H1 (cell line): Measurements from ENCODE around the gene TP63. TPM values are rescaled to one million over a fixed set of nuclear protein-coding genes. Genes with fewer than 3 reads are reported as not detected.

ENCODE experiments used
- CTCF ChIA-PET: fragments of 300-600 bp; sonication (Branson Sonifier 250); formaldehyde crosslinking; loops from one replicate; lab custom pipeline; 2021; ENCODE audit not compliant: partially characterized antibody; lab: Charles Lee
- POLR2A ChIA-PET: fragments of 300-600 bp; sonication (Branson Sonifier 250); formaldehyde crosslinking; loops from one replicate; lab custom pipeline; 2021; ENCODE audit warnings: inconsistent platforms; ENCODE audit not compliant: partially characterized antibody; lab: Charles Lee
- DNase-seq, 2 experiments: peaks; one replicate each; pipeline versions ENCODE4 v3.0.0 to v3.0.0-alpha.2; 2010 to 2022; ENCODE audit warnings: low spot score in 2 of 2, low read depth in 1 of 2, mixed read lengths in 1 of 2
- FAIRE-seq: peaks from 2 replicates; lab custom pipeline; 2011; peaks lifted over from hg19 to GRCh38; lab: Jason Lieb, UNC
- H2AFZ ChIP-seq: 2 replicates; pipeline ENCODE4 v1.8.1; 2012; ENCODE audit warnings: low read length, inconsistent platforms
- H2AK5ac ChIP-seq: 2 replicates; pipeline ENCODE4 v1.6.1; 2013; ENCODE audit warnings: low read depth, low read length
- H2BK120ac ChIP-seq: replicated peaks from 2 replicates; pipeline ENCODE3; 2013; ENCODE audit warnings: low read depth, low read length, inconsistent platforms
- H2BK12ac ChIP-seq: 2 replicates; pipeline ENCODE4 v1.6.1; 2013; ENCODE audit warnings: low read depth, low read length
- H2BK15ac ChIP-seq: 2 replicates; pipeline ENCODE4 v1.6.1; 2013; ENCODE audit warnings: low read length
- H2BK20ac ChIP-seq: 2 replicates; pipeline ENCODE4 v1.6.1; 2013; ENCODE audit warnings: low read length
- H2BK5ac ChIP-seq: 2 replicates; pipeline ENCODE4 v1.6.1; 2013; ENCODE audit warnings: low read depth, low read length
- H3K14ac ChIP-seq: 2 replicates; pipeline ENCODE4 v1.6.1; 2013; ENCODE audit warnings: inconsistent platforms; ENCODE audit not compliant: insufficient read length
- H3K18ac ChIP-seq: 2 replicates; pipeline ENCODE4 v1.6.1; 2013; ENCODE audit warnings: low read length; ENCODE audit errors: extremely low read depth
- H3K23ac ChIP-seq: 2 replicates; pipeline ENCODE4 v1.6.1; 2013; ENCODE audit warnings: inconsistent platforms; ENCODE audit not compliant: insufficient read length
- H3K23me2 ChIP-seq: 2 replicates; pipeline ENCODE4 v1.6.1; 2013; ENCODE audit warnings: low read depth, low read length
- H3K27ac ChIP-seq: 2 replicates; pipeline ENCODE4 v1.6.1; 2011; ENCODE audit warnings: low read depth, low read length, inconsistent platforms
- H3K27me3 ChIP-seq, 4 experiments: replicated peaks in 1 of 4; 1 replicate in 1 of 4; 2 replicates in 3 of 4; pipeline versions ENCODE4 v1.6.1 to v1.8.1; 2011 to 2013; ENCODE audit warnings: low read length in 3 of 4, mild to moderate bottlenecking in 3 of 4, inconsistent platforms in 2 of 4, mixed read lengths in 2 of 4, moderate library complexity in 1 of 4; ENCODE audit not compliant: control insufficient read depth in 3 of 4, insufficient read depth in 3 of 4; ENCODE audit errors: extremely low read depth in 1 of 4
- H3K36me3 ChIP-seq, 4 experiments: 2 replicates each; pipeline versions ENCODE4 v1.6.1 to v1.8.1; 2011 to 2013; ENCODE audit warnings: mild to moderate bottlenecking in 4 of 4, low read length in 3 of 4, moderate library complexity in 2 of 4, control low read depth in 1 of 4, inconsistent platforms in 1 of 4; ENCODE audit not compliant: insufficient read depth in 4 of 4, control insufficient read depth in 2 of 4
- H3K4ac ChIP-seq: replicated peaks from 2 replicates; pipeline ENCODE3; 2013; ENCODE audit warnings: low read length, low read depth, mixed read lengths, inconsistent platforms; ENCODE audit not compliant: insufficient read length
- H3K4me1 ChIP-seq, 4 experiments: replicated peaks in 1 of 4; 1 replicate in 1 of 4; 2 replicates in 3 of 4; pipeline versions ENCODE4 v1.6.1 to v1.8.1; 2011 to 2013; ENCODE audit warnings: low read length in 3 of 4, inconsistent platforms in 2 of 4, mixed read lengths in 1 of 4; ENCODE audit not compliant: insufficient read depth in 4 of 4, control insufficient read depth in 3 of 4
- H3K4me2 ChIP-seq, 2 experiments: 2 replicates each; pipeline versions ENCODE4 v1.6.1 to v1.8.1; 2011 to 2013; ENCODE audit warnings: low read depth in 2 of 2, low read length in 2 of 2, control low read depth in 1 of 2, inconsistent platforms in 1 of 2, mild to moderate bottlenecking in 1 of 2; ENCODE audit not compliant: insufficient read depth in 1 of 2
- H3K4me3 ChIP-seq, 4 experiments: fragments of 200-600, 300-600 bp in 1 of 4; sonication (generic), shearing (Covaris generic), sonication (Bioruptor Twin) in 1 of 4; 2 replicates each; pipeline versions ENCODE4 v1.5.1 to v1.8.1; 2011 to 2016; ENCODE audit warnings: low read length in 4 of 4, low read depth in 3 of 4, control low read depth in 2 of 4, inconsistent platforms in 2 of 4, mild to moderate bottlenecking in 2 of 4, mixed read lengths in 1 of 4, moderate library complexity in 1 of 4; ENCODE audit not compliant: insufficient read depth in 2 of 4; ENCODE audit errors: extremely low read depth in 1 of 4
- H3K56ac ChIP-seq: replicated peaks from 2 replicates; pipeline ENCODE3; 2013; ENCODE audit warnings: low read depth, mild to moderate bottlenecking, mixed read lengths, low read length, inconsistent platforms; ENCODE audit not compliant: insufficient read length
- H3K79me1 ChIP-seq: 2 replicates; pipeline ENCODE4 v1.6.1; 2013; ENCODE audit warnings: low read depth, low read length, control low read depth
- H3K79me2 ChIP-seq, 2 experiments: 2 replicates each; pipeline versions ENCODE4 v1.6.1 to v1.8.1; 2012 to 2013; ENCODE audit warnings: low read length in 2 of 2, mild to moderate bottlenecking in 2 of 2, inconsistent platforms in 1 of 2; ENCODE audit not compliant: insufficient read depth in 2 of 2, control insufficient read depth in 1 of 2
- H3K9ac ChIP-seq, 4 experiments: replicated peaks in 1 of 4; 1 replicate in 1 of 4; 2 replicates in 3 of 4; pipeline versions ENCODE4 v1.6.1 to v1.8.1; 2011 to 2013; ENCODE audit warnings: low read depth in 3 of 4, low read length in 3 of 4, control low read depth in 2 of 4, mild to moderate bottlenecking in 2 of 4, moderate library complexity in 2 of 4, inconsistent platforms in 1 of 4; ENCODE audit errors: extremely low read depth in 1 of 4
- H3K9me3 ChIP-seq, 2 experiments: 2 replicates each; pipeline versions ENCODE4 v1.6.1 to v1.8.1; 2012 to 2013; ENCODE audit warnings: mild to moderate bottlenecking in 2 of 2, moderate library complexity in 2 of 2, control low read depth in 1 of 2, inconsistent platforms in 1 of 2, low read depth in 1 of 2, low read length in 1 of 2, mixed read lengths in 1 of 2; ENCODE audit not compliant: insufficient read depth in 2 of 2
- H4K20me1 ChIP-seq, 2 experiments: replicated peaks in 1 of 2; 2 replicates each; pipeline versions ENCODE3 to v1.8.1; 2011 to 2013; ENCODE audit warnings: inconsistent platforms in 2 of 2, low read length in 2 of 2, mild to moderate bottlenecking in 1 of 2; ENCODE audit not compliant: insufficient read depth in 2 of 2, control insufficient read depth in 1 of 2
- H4K5ac ChIP-seq: 2 replicates; pipeline ENCODE4 v1.6.1; 2013; ENCODE audit warnings: low read length, low read depth, mixed read lengths, inconsistent platforms; ENCODE audit not compliant: insufficient read length
- H4K8ac ChIP-seq: 2 replicates; pipeline ENCODE4 v1.8.0; 2013; ENCODE audit warnings: mild to moderate bottlenecking, moderate library complexity, low read length, inconsistent platforms; ENCODE audit not compliant: insufficient read depth; ENCODE audit errors: extremely low read depth
- H4K91ac ChIP-seq: replicated peaks from 2 replicates; pipeline ENCODE3; 2013; ENCODE audit warnings: low read length, mixed read lengths, inconsistent platforms; ENCODE audit not compliant: insufficient read length
- BACH1 ChIP-seq: IDR thresholded peaks from 2 replicates; pipeline ENCODE4 v1.6.1; 2012; ENCODE audit warnings: low read length, improper control_type of control experiment
- BRCA1 ChIP-seq: IDR thresholded peaks from 2 replicates; pipeline ENCODE4 v1.6.1; 2012; ENCODE audit warnings: low read depth, low read length, improper control_type of control experiment
- CBX5 ChIP-seq: fragments of 300-800, 300-1000 bp; sonication (generic); IDR thresholded peaks from 2 replicates; pipeline ENCODE4 v1.7.1; 2016; ENCODE audit warnings: antibody characterized with exemption, low read length, low read depth
- CEBPB ChIP-seq: IDR thresholded peaks from 2 replicates; pipeline ENCODE4 v1.6.1; 2012; ENCODE audit warnings: low read depth, low read length
- E2F6 ChIP-seq: IDR thresholded peaks from 2 replicates; pipeline ENCODE4 v1.6.1; 2012; ENCODE audit warnings: inconsistent platforms
- EZH2 ChIP-seq: fragments of 200-600 bp; sonication (generic); IDR thresholded peaks from 2 replicates; pipeline ENCODE4 v1.7.1; 2012; ENCODE audit warnings: low read depth, mild to moderate bottlenecking, moderate library complexity, low read length, inconsistent platforms; ENCODE audit not compliant: severe bottlenecking
- HDAC6 ChIP-seq: IDR thresholded peaks from one replicate; pipeline ENCODE4 v1.7.1; 2012; ENCODE audit warnings: low read depth, mild to moderate bottlenecking, inconsistent platforms, low read length, moderate library complexity
- JUN ChIP-seq: IDR thresholded peaks from 2 replicates; pipeline ENCODE4 v1.6.1; 2011; ENCODE audit warnings: low read depth, mild to moderate bottlenecking, improper control_type of control experiment, low read length
- NANOG ChIP-seq: IDR thresholded peaks from 2 replicates; pipeline ENCODE4 v1.6.1; 2011; ENCODE audit warnings: low read length, low read depth, mild to moderate bottlenecking, inconsistent platforms; ENCODE audit not compliant: insufficient read depth, poor library complexity, severe bottlenecking
- NRF1 ChIP-seq: IDR thresholded peaks from 2 replicates; pipeline ENCODE4 v1.6.1; 2011; ENCODE audit warnings: mild to moderate bottlenecking, low read depth, low read length, improper control_type of control experiment
- RAD21 ChIP-seq, 2 experiments: IDR thresholded peaks in 1 of 2; conservative IDR thresholded peaks in 1 of 2; 2 replicates each; pipeline ENCODE4 v1.6.1; 2011; ENCODE audit warnings: low read depth in 2 of 2, low read length in 2 of 2, improper control_type of control experiment in 1 of 2, inconsistent platforms in 1 of 2, mild to moderate bottlenecking in 1 of 2, moderate library complexity in 1 of 2
- SIN3A ChIP-seq, 2 experiments: IDR thresholded peaks in 1 of 2; conservative IDR thresholded peaks in 1 of 2; 2 replicates each; pipeline ENCODE4 v1.6.1; 2011 to 2012; ENCODE audit warnings: low read length in 2 of 2, improper control_type of control experiment in 1 of 2, low read depth in 1 of 2, mild to moderate bottlenecking in 1 of 2
- SP4 ChIP-seq: IDR thresholded peaks from 2 replicates; pipeline ENCODE4 v1.6.1; 2012; ENCODE audit warnings: low read length, inconsistent platforms
- TBP ChIP-seq: IDR thresholded peaks from 2 replicates; pipeline ENCODE4 v1.6.1; 2011; ENCODE audit warnings: low read depth, low read length, improper control_type of control experiment
- WGBS, 2 experiments: shearing (Covaris generic) in 1 of 2; methylation state at CpG; one replicate each; pipeline versions ENCODE4 v1.1.6 to v1.1.7; 2013 to 2015; ENCODE audit warnings: low lambda C conversion rate in 2 of 2, mixed read lengths in 2 of 2, inconsistent platforms in 1 of 2, low coverage in 1 of 2, missing lambda C conversion rate in 1 of 2; ENCODE audit not compliant: insufficient replicate concordance in 2 of 2, insufficient coverage in 1 of 2, insufficient read length in 1 of 2; ENCODE audit errors: extremely low coverage in 1 of 2, missing lambda C conversion rate in 1 of 2; 5-methylcytosine and 5-hydroxymethylcytosine counted together
- polyA plus RNA-seq, 7 experiments: library from polyadenylated mRNA; depleted of rRNA in 3 of 7; stranded (reverse) in 5 of 7; unstranded in 2 of 7; fragments of >200 nt in 5 of 7; fragments of 200-250 nt in 2 of 7; gene quantifications; 1 replicate in 5 of 7; 2 replicates in 1 of 7; 4 replicates in 1 of 7; pipeline versions ENCODE4 v1.2.1 to v1.2.3, GENCODE V29; 2011 to 2013; ENCODE audit warnings: missing spikeins in 2 of 7, mixed read lengths in 2 of 7
- total RNA-seq: library from RNA; stranded (reverse); fragmentation: NEBNext Ultra II Directional; extraction: Animal tissue kit (Norgen Biotek cat#: 25700); gene quantifications from 2 replicates; pipeline ENCODE4 v1.2.1, GENCODE V29; 2021

Gene TP63
- total and polyA plus RNA-seq, 2 of the 8 experiments (the other 6 are each of a cell fraction or from before 2014, with no cell fraction given): not detected

- Histone ChIP-seq H3K27me3 (no peaks in the 10 kb centered on the region), H3K18ac (no peak overlapping the region), H2BK5ac (no peak overlapping the region), H3K9ac (no peak overlapping the region), H2BK20ac (no peak overlapping the region), H3K23ac (no peak overlapping the region), H2BK15ac (no peak overlapping the region), H3K4me3 (no peak overlapping the region), H2BK12ac (no peak overlapping the region), H3K14ac (no peak overlapping the region), H3K4ac (no peak overlapping the region), H4K8ac (no peak overlapping the region), H2AFZ (no peak overlapping the region), H3K4me1 (no peaks in the 10 kb centered on the region), H3K9me3 (no peaks in the 10 kb centered on the region), H3K79me1 (no peaks in the 10 kb centered on the region), H3K27ac (no peak overlapping the region), H2BK120ac (no peak overlapping the region), H3K36me3 (no peaks in the 10 kb centered on the region), H3K23me2 (no peaks in the 10 kb centered on the region), H4K5ac (no peak overlapping the region), H3K56ac (no peak overlapping the region), H3K4me2 (no peak overlapping the region), H4K20me1 (no peaks in the 10 kb centered on the region), H2AK5ac (no peak overlapping the region), H4K91ac (no peak overlapping the region), H3K79me2 (no peaks in the 10 kb centered on the region)
- WGBS, 2 experiments: 94% methylated on average over 1 of the region's 1 CpG; no CpG with 5 or more reads in 1 of the 2 experiments
- FAIRE-seq: no peak
- DNase-seq: no peak
- CTCF ChIA-PET: interaction anchor here (1.8 kb wide), 1 partner anchor 37 kb away, joined by 5 read pairs; no protein-coding TSS in a partner anchor
- POLR2A ChIA-PET: no interaction called here
- TF ChIP-seq E2F6: no peak
- no peak for TF ChIP-seq HDAC6
- no peak for TF ChIP-seq NRF1
- no peak for TF ChIP-seq CBX5
- TF ChIP-seq SIN3A (conservative IDR thresholded peaks at IDR 0.05 in 1 of 2, IDR thresholded peaks at IDR 0.05 in 1 of 2; ENCODE audit: low read depth in 1 of 2, low read length in 2 of 2): no peak
- no peak for TF ChIP-seq BRCA1
- TF ChIP-seq NANOG: no peak
- TF ChIP-seq JUN: no peak
- TF ChIP-seq SP4: no peak
- TF ChIP-seq TBP: no peak
- TF ChIP-seq BACH1: no peak
- TF ChIP-seq CEBPB: no peak
- no peak for TF ChIP-seq EZH2
- TF ChIP-seq RAD21 (IDR thresholded peaks at IDR 0.05 in 1 of 2, conservative IDR thresholded peaks at IDR 0.05 in 1 of 2; ENCODE audit: low read depth in 2 of 2, low read length in 2 of 2): no peak
These were observed 279.8 kb downstream of the TP63 start for GRCh38 chr3:189911001-189911400.
